ENCODE measurements around the gene PAIP2. TPM values are rescaled to one million over a fixed set of nuclear protein-coding genes. Genes with fewer than 3 reads are reported as not detected.
"Not testable (repeated sequence)": the region's sequence is repeated elsewhere in the genome, so short reads cannot be mapped to it uniquely, and the experiment has no call there.

Gene PAIP2
- total RNA-seq, 3 donors from 2014 or later = 42.1 to 85.1 (median 44.5) TPM

DNA sequence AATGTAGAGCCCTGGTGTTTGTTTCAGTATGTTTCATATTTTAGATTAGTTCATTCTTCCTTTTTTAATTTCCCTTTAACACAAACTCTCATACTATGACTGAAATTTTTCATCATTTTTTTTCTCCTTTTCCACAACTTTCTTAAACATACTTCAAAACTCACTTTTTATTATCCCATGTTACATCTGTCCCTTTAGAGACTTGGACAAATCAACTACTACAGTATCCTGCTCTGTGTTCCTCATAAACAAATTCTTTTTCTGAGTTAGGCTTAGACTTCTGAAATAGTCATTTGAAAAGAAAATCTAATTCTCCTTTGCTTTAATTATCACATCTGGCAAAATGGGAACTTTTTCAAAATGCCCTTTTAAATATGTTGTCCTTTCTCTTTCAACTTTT, 32.9 kb upstream of the PAIP2 start:
- no peaks in the 10 kb centered on the region for H3K36me3 ChIP-seq (ENCODE audit: low read depth)
- no peak for ATAC-seq

GRCh38 chr5:139310715-139311186, 30.9 kb upstream of the PAIP2 start:
- H3K4me1 ChIP-seq (ENCODE audit: low read depth) = peaks cover 17% of the 10 kb centered on the region
- intact Hi-C loops (cut with DNase I, micrococcal nuclease); H3K4me3 ChIP-seq; H3K9me3 ChIP-seq; H3K36me3 ChIP-seq (ENCODE audit: low read depth); DNase-seq: not testable (repeated sequence)
- ATAC-seq = peak; percentile 75

More for the DNA sequence above, 32.9 kb upstream of the PAIP2 start:
- intact Hi-C loops (cut with DNase I, micrococcal nuclease) = no loop called here
- TF ChIP-seq CTCF (IDR thresholded peaks at IDR 0.05) = no peak
- DNase-seq = no peak
- Histone ChIP-seq H3K4me3 (no peak overlapping the region), H3K4me1 (ENCODE audit: low read depth) (peaks cover 26% of the 10 kb centered on the region), H3K9me3 (no peaks in the 10 kb centered on the region)

DNA sequence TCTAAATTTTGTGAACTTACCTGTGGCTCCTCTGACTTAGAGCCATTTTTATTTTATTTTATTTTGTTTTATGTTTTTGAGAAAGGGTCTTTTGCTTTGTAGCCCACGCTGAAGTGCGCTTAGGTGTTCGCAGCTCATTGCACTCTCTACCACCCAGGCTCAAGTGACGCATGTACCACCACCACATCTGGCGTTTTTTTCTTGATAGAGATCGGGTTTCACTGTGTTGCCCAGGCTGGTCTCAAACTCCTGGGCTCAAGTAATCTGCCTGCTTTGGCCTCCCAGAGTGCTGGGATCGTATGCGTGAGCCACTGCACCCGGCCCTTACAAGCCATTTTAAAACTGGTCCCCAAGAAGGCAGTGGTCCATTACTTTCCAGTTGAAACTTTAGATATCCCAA, 29.6 kb upstream of the PAIP2 start:
- no peak for TF ChIP-seq CTCF (IDR thresholded peaks at IDR 0.05)
- H3K36me3 ChIP-seq (ENCODE audit: low read depth) = peaks cover 6% of the 10 kb centered on the region
- DNase-seq (no peak), ATAC-seq (no peak)
- no peaks in the 10 kb centered on the region for H3K9me3 ChIP-seq
- peaks cover 13% of the 10 kb centered on the region for H3K4me1 ChIP-seq (ENCODE audit: low read depth)
- intact Hi-C loops (cut with DNase I, micrococcal nuclease) = no loop called here
- no peak overlapping the region for H3K4me3 ChIP-seq

- intact Hi-C loops (cut with DNase I, micrococcal nuclease) = no loop called here
- DNase-seq = no peak
- Histone ChIP-seq H3K4me1 (ENCODE audit: low read depth) (no peaks in the 10 kb centered on the region), H3K9me3 (no peaks in the 10 kb centered on the region), H3K4me3 (no peak overlapping the region), H3K36me3 (ENCODE audit: low read depth) (peaks cover 14% of the 10 kb centered on the region)
- TF ChIP-seq CTCF (IDR thresholded peaks at IDR 0.05) = no peak
- ATAC-seq = no peak
Measured at GRCh38 chr5:139314276-139314675, 27.4 kb upstream of the PAIP2 start.

DNA sequence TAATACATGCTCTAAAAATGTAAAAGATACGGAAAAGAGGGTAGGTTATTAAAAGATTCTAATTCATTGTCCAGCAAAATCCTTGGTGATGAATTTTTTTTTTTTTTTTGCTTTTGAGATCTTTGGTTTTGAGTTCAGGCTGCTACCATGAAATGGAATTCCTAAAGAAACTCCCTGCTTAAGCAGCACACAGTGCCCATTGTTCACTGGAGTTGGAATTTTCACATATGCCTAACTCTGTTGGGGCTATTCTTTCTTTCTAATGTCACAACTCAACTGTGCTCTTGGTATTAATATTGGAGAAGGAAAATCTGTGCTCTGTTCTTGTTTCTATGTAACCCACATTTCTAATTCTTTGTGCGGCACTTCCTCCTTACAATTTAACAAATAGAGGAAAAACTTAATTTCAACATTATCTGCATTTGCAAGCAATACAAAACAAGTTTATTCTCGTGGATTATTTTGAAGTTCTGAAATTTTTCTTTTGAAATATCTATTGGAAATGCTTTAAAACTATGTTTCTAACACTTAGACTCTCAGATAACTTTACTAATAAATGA, 26.5 kb upstream of the PAIP2 start:
- no peaks in the 10 kb centered on the region for H3K4me1 ChIP-seq (ENCODE audit: low read depth)
- TF ChIP-seq CTCF (IDR thresholded peaks at IDR 0.05) = no peak
- DNase-seq (no peak), ATAC-seq (no peak)
- no peak overlapping the region for H3K4me3 ChIP-seq
- H3K36me3 ChIP-seq (ENCODE audit: low read depth) = peaks cover 14% of the 10 kb centered on the region
- H3K9me3 ChIP-seq = no peaks in the 10 kb centered on the region
- intact Hi-C loops (cut with DNase I, micrococcal nuclease) = no loop called here

- no peak for TF ChIP-seq CTCF (IDR thresholded peaks at IDR 0.05)
- DNase-seq = no peak
- Histone ChIP-seq H3K9me3 (no peaks in the 10 kb centered on the region), H3K36me3 (ENCODE audit: low read depth) (peaks cover 2% of the 10 kb centered on the region), H3K4me1 (ENCODE audit: low read depth) (no peaks in the 10 kb centered on the region), H3K4me3 (no peak overlapping the region)
- intact Hi-C loops (cut with DNase I, micrococcal nuclease) = no loop called here
- no peak for ATAC-seq
Measured at GRCh38 chr5:139335811-139336210, 5.8 kb upstream of the PAIP2 start.
